Measurements from ENCODE around the gene USP53.
"Not testable (repeated sequence)": the region's sequence is repeated elsewhere in the genome, so short reads cannot be mapped to it uniquely, and the experiment has no call there.

USP53 gene

GRCh38 chr4:119328695-119329094, 116.2 kb downstream of the USP53 start:
- DNase-seq = no peak

- DNase-seq = no peak
These were observed 117.5 kb downstream of the USP53 start for GRCh38 chr4:119329835-119330620.

DNA sequence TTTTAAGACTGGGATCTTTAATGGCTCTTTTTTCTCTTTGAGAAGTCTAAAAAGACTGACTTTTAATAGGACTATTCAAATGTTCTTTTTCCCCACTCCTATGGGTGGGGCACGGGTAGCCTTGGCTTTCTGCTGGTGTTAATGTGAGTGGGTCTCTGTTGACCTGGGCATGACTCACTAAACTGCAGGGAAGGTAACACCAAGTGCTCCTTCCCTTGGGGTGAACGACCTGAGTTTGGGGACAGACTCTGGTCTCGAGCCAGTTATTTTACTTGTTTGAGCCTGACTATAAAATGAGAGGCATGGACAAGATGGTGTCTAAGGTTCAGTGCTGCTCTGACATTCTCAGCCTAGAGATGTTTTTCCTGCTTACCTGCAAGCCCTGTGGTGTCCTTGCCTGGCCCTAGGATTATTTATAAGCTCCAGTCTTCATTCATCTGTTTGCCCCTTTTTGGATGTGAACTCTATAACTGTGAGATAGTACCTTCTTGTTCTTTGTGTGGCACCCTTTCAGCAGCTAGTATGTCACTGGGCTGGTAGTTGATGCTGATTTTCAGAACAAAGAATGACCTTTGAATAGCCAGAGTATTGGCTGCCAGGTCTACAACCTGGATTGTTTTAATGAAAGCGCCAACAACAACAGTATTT, 123.9 kb downstream of the USP53 start:
- not testable (repeated sequence) for DNase-seq

GRCh38 chr4:119337010-119337409, 124.5 kb downstream of the USP53 start:
- no peak for DNase-seq

- not testable (repeated sequence) for DNase-seq
These were observed 127.4 kb downstream of the USP53 start for GRCh38 chr4:119339895-119340294.

GRCh38 chr4:119343293-119343692, 130.8 kb downstream of the USP53 start:
- DNase-seq = not testable (repeated sequence)
